NK-92 treated with Interleukin-12 subunit alpha and Interleukin-12 subunit beta, amount 100 ng/mL, for 24 hours (cell line): ENCODE data around the gene SELENOO.
A peak's percentile ranks its signal among the peaks of the same experiment; 100 is the strongest.

Experiments used
- DNase-seq: peaks from one replicate; lab custom pipeline; 2025; lab: John Stamatoyannopoulos, UW

The SELENOO gene

DNA sequence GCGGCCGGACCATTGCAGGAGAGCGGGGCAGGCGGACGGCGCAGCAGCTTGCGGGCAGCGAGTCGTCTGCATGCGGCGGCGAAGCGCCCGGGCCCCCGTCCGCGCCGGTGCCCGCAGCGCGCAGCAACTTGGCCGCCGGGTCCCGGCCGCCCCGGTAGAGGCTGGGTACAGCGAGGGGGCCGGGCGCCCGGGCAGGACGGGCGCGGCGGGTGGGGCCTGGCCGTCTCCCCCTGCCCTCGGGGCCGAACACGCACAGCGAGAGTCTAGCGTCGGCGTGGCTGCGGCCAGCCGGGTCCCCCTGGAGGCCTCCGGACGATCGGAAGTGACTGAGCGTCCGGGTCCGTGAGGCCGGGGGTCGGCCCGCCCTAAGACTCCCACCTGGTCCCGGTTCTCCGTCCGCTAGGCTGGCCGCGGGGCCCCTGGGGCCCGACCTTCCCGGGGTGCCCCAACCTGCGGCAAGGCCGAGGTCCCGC lies 15.9 kb upstream of the SELENOO start:
- no peak for DNase-seq

DNA sequence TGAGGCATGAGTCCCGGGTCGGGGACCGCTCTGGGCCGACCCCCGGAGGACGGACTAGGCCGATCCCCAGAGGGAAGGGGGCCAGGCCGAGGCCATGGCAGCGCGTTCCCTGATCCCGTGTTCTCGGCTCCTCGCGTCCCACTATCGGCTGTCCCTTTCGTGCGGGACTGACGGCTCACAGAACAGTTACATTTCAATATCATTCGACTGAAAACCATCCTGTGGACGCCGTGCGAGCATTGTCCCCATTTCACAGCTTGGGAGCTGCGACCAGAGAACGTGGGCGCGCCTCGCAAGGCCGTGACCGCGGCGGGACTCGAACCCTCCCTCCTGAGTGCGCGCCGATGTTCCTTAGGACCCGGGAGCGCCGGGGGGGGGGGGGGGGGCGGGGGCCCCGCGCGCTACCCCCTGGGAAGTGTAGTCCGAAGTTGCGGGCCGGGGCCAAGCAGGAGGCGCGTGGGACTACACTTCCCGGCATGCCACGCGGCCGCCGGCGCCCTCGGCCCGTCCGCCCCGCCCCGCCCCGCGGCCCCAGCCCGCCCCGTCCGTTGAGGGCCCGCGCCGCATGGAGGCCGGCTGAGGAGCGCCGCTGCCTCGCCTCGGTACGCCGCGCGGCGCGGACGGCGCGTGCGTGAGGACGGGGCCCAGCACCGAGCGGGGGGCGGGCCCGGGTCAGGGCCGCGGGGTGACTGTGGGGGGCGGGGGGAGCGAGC lies 15.3 kb upstream of the SELENOO start, which contains the start of gene TRABD:
Gene TRABD, plus strand, starts transcription at position 539 of the 713 bp plus-strand sequence. CDS start 7,148 bp downstream, outside the sequence.
- DNase-seq = peak; percentile 74

DNA sequence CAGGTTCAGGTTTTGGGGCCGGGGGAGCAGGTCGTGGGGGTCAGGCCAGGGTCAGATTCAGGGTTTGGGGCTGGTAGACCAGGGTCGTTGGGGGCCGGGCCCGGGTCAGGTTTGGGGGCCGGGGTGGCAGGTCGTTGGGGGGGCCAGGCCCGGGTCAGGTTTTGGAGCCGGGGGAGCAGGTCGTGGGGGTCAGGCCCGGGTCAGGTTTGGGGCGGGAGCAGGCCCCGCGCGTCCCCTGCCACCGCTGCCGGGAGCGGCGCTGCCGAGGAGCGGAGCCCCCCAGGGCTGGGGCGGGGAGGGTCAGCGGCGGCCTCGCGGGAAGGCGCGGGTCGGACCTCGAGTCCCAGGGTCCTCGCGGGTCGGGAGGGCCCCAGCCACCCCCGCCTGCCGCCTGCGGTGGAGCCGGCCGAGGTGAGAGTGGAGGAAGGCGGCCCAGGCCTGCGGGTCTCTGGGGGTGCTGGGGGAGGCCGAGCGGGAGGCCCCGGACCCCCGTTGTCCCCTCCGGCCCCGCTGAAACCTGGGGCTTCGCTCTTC lies 14.6 kb upstream of the SELENOO start:
- no peak for DNase-seq

DNA sequence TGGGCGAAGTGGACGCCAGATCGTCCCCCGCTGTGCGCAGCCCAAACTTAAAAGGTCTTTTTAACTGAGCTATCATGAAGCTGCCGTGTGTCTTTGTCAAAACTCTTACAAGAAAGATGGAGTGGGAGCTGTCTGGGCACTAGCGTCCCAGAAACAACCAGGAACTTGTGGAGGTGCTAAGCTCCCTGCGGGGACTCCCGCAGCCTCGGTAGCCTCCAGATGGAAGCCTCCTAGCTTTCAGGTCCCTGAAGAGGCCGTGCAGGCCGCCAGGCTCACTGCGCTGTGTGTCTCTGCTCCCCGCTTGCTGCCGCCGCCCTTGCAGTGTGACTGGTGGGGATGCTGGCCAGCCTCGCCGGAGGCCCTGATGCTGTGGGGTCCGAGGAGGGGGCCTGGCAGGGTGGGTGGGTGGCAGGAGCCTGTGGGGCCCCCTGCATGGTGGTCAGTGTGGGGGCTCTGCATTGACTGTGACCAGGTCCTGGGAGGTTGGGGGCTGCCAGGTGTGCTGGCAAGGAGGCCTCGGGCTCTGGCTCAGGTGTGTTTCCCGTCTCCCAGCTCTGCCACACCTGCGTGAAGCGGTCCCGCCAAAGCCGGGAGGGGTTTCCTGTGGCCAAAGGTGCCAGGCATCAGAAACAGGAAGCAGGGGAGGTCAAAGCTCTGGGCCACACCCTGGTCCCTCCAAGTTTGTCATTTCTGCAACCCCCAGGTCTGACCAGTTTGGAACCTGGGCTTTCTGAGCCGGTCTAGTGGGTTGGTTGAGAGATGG lies 13.9 kb upstream of the SELENOO start:
- DNase-seq = no peak

DNA sequence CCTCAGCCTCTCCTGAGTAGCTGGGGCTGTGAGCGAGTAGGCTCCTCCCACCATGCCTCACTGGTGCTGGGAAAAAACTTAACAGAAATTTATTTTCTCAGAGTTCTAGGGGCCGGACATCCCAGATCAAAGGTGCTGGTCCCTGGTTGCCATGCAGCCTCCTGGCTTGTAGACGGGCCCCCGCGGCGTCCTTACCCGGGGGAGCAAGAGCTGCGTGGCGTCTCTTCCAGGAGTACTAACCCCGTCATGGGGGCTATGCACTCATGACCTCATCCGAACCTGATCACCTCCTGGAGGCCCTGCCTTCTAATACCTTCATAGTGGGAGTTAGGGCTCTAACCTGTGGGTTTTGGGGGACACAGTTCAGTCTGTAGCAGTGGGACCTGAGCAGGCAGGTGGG lies 12.5 kb upstream of the SELENOO start:
- no peak for DNase-seq

DNA sequence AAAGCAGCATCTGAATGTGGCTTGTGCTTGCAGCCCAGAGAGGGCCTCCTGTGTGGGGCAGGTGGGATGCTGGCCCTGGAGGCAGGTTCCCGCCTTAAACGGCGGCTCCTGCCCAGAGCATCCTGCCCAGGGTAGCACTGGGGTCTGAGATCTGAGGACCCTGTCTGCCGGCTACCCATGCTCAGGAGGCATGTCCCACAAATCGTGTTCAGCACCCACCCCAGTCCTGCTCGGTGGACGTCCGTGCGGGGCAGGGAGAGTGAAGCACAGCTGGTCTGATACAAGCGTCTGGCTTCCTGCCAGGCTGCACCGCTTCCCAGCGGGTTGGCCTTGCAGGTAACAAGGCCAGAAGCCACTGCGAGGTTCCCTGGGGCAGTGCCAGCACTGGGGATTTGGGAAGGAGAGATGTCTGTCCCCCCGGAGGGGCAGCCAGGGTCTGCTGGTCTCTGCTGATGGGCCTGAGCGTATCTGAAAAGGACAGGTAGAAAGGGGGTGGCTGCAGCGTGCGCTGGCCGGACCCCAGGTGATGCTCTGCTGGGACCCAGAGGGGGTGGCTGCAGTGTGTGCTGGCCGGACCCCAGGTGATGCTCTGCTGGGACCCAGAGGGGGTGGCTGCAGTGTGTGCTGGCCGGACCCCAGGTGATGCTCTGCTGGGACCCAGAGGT lies 11.5 kb upstream of the SELENOO start:
- DNase-seq = no peak

DNA sequence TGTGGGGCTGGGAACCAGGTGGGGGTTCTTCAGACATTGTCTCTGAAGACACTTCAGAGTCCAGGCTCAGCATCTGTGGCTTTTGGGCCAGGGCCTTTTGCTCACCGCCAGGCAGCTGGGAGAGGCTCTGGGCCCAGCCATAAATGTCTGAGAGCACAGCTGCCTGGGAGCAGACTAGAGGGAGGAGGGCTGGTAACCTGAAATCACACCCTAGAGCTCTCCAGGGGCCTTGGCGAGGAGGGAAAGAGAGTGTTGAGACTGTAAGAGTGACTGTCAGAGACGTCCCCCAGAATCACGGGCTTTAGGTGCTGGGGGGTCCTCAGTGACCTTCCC lies 11.0 kb upstream of the SELENOO start:
- no peak for DNase-seq

DNA sequence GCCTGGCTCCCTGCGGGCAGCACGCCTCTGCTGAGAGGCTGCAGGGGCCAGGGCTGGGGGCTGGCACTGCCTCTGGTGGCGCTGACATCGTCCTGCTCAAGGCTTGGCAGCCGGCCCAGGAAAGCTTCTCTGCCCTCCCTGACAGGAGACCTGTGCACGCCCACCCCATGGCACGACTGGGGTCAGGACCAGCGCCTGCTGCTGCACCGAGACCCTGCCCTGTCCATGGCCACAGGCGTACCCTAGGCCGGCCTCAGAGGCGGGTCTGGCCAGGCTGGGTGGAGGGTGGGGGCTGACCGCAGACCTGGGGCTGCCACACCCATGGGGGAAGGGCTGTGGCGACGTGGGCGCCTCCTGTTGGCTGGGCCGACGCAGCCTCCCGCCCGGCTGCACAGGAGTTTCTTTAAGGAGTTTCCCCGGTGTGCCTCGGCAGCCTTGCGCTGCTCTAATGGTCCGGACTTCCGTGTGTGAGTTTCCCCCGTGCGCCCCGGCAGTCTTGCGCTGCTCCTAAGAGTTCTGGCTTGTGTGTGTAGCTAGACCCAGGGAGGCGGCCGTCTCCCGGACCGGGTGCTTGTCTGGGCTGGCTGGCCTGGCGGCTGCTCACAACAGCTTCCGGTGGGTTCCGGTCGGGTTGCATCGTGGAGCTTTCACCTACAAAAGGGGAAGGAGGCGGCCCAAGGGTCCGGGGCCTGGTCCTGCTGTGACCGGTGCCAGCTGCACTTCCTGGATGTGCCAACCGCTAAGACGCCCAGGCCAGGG lies 10.4 kb upstream of the SELENOO start:
- DNase-seq = peak; percentile 73

DNA sequence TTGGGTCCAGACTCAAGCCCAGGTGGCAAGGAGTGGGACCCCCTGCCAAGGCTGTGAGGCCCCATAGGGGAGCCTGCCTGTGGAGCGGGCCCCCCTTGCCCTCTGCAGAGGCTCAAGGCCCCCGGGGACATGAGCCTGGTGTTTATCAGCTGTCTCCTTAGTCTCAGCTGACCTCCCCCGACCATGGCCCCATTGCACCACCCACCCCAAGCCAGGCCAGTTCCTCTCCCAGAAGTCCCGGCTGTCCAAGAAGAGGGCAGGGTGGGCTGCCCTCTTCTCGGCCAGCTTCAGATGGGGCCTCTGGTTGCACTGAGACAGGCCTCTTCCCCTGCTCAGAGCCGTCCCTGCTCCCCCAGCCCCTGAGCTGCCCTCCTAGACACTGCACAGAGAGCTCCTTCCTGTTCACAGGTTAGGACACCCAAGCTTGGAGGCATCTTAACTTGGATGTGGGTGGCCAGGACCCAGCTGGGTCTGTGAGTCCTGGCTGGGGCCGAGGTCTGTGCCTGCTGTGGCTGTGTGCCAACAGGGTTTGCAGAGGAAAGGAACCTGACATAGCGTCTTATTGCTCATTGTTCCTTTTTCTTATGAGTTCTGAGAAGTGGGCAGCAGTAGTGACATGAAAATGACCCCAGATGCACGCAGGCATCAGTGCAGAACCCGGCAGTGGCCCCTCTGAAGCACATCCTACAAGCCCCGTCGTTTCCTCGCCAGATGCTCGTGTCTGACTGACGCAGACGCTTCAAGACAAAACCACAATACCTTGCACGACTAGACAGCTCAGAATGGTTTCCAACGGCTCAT lies 9.7 kb upstream of the SELENOO start:
- DNase-seq = no peak

DNA sequence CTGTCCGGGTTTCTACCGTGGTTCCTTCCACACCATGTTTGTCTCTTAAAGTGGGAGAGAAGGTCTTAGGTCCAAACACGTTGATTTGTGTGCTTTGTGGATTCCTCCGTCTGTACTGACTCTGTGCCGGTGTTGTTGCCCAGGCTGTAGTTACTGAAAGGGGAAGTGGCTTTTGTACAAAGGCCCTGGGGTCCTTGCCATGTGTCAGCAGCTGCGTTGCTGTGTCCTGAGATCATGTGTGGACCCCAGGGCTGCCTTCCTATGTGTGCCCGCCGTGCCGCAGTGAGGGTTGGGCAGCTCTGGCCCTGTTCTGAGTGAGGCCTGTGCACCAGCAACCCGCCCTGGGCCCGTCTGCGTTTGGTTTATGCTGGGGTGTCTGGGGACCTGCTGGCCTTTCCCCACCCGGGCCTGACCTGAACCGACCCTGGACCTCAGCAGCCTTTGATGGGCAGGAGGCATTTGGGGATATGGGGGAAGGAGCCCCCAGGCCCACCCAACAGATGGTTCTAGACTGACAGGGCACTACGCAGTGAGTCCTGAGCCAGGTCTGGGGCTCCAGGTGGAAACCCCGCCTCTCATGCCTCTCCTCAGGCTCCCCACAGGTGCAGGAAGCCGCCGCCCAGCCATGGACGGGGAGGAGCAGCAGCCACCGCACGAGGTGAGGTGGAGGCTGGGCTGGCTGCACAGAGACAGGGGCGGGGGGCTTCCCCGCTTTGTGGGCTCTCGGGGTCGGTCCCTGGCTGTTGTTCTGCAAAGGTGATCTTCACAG lies 8.2 kb upstream of the SELENOO start:
- no peak for DNase-seq

DNA sequence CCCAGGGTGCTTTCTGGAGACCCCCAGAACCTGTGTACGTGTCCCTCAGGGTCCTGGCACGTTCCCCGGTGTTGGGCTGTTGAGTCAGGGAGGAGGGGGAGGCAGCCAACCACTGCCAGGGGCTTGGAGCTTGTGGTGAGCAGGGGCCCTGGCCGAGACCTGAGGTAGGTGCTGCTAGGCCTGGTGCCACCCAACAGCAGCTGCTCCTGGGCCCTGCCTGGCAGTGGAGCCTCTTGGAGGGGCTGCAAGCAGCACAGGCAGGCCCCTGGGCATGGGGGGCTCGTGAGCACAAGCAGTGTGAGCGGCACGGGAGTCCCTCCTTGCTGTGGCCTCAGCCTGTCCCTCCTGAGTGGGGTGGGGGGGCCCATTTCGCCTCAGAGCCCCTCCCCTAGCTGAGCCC lies 7.2 kb upstream of the SELENOO start:
- no peak for DNase-seq

DNA sequence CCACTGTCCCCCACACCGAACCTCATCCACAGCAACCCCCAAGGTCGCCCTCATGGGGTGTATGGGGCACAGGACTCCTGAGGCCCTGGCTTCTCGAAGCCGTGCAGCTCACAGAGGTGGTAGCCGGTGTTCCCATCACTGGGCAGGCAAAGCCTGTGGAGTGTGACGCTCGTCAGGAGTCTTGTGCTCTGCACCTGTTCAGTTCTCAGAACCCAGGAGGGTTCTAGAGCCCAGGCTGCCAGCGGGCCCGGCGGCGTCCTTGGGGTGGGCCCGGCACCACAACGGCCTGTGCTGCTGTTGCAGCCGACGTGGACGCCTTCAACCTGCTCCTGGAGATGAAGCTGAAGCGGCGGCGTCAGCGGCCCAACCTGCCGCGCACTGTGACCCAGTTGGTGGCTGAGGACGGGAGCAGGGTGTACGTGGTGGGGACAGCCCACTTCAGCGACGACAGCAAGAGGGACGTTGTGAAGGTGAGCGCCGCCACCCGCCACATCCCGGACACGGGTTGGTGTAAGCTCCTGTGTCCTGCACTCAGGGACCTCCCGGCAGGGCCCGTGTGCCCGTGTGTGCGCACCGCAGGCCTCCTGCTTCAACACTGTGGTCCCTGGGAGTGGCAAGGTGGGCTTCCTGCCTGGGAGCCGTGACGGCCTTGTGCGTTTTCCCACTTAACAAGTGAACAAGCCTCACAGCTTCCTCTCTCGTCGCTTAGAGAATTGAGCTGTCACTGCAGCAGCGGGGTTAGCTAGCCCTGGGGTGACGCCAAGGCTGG lies 6.6 kb upstream of the SELENOO start:
- no peak for DNase-seq

DNA sequence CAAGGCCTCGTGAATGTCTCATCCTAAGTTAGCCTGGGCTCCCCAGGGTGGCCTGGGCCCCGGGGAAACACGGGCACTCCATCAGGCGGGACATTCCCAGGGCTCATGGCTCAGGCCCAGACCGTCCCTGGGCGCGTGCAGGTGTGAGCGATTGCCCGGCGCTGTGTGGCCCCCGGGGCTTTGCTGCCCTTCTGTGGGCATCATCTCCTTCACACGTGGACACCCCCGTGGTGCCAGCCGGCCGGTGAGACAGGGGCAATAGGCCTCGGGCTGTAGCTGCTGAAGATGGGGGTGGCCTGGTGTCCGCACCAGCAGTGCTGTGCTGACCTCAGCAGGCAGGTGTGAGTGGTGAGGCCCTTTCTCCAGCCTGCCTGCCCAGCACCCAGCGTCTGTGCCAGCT lies 4.6 kb upstream of the SELENOO start:
- no peak for DNase-seq

DNA sequence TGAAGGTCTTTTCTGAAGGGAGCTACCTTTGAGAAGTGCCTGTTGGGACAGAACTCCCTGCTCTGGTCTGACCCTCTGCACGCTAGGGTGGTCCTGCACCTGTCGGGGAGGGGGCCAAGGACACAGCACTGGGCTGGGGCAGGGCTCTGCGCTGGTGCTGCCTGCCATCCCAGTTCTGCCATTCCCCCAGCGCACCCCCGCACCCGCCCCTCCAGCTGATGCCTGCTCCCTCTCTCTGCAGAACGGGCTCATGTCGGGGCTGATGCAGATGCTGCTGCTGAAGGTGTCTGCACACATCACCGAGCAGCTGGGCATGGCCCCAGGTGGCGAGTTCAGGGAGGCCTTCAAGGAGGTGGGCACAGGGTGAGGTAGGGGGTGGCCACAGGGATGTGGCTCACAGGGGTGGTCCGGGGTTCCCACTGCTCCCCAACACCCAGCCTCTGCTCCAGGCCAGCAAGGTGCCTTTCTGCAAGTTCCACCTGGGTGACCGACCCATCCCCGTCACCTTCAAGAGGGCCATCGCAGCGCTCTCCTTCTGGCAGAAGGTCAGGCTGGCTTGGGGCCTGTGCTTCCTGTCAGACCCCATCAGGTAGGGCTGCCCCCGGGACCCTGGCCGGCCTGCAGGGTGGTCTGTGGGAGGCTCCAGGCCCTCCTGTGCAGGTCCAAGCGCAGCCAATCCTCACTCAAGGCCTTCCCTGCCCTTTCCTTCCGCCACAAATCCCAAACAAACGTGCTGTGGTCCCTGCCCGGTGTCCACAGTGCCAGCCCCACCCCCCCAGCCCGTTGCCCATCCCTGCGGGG lies 3.6 kb upstream of the SELENOO start:
- no peak for DNase-seq

DNA sequence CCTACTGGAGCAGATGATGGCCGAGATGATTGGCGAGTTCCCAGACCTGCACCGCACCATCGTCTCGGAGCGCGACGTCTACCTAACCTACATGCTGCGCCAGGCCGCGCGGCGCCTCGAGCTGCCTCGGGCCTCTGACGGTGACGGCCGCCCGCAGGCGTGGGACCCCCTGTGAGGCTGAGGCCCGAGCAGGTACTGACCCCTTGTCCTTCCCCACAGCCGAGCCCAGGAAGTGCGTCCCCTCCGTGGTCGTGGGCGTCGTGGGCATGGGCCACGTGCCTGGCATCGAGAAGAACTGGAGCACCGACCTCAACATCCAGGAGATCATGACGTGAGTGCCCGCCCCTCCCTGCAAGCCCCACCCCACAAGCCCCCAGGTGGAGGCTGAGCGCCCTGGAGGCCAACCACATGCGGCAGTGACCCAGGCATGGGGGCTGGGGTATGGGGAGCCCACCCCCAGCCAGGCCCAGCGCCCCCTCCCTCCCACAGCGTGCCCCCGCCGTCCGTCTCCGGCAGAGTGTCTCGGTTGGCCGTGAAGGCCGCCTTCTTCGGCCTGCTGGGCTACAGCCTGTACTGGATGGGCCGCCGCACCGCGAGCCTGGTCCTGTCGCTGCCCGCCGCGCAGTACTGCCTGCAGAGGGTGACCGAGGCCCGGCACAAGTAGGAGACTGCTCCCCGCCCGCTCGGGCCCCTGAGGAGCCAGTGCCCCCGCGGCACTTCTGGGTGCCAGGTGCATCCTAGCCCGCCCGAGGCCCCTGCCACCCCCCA lies 2.8 kb upstream of the SELENOO start:
- no peak for DNase-seq

DNA sequence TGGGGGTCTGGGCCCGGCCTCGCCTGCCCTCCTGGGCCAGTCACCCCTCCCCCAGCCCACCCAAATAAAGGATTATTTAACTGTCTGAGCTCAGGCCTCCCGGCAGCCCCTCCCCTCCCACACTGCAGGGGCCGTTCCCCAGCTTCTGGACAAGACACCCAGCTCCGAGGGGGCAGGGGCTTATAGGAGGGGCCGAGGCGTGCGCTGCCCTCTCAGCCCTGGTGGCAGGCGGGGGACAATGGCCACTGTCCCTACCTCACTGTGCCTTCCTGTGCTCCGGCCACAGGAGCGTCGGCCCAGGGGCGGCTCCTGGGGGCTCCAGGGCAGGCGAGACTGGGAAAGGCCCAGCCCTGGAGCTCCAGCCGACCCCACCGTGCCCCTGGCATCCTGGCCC lies 2.2 kb upstream of the SELENOO start:
- DNase-seq = no peak

DNA sequence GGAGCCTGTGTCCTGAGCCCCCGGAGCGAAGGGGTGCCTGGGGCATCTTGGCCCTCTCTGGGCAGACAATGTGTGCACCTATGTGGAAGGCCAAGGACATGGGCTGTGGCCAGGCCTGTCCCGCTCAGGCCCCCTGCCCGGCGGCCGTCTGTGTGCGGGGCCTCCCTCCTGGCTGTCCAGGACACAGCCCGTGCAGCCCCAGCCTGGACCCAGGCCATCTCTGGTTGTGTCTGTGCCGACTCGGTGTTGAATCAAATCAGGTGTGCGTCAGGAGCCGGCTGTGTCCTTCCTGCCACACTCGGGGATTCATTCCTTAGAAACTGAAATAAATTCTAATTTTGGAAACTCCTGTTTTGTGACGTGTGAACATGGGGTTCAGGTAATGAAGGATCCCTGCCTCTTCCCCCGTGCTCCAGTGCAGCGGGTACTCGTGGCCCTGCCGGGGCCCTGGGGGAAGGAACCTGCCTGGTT lies 1.5 kb upstream of the SELENOO start:
- no peak for DNase-seq
